Stomach (tissue), 9 donors: ENCODE results near the gene RPS14. TPM values are rescaled to one million over a fixed set of nuclear protein-coding genes. Genes with fewer than 3 reads are reported as not detected.
A peak's percentile ranks its signal among the peaks of the same experiment; 100 is the strongest.

Source experiments
- DNase-seq, 2 donors: peaks; one replicate each; pipeline versions ENCODE4 v3.0.0 to v3.0.0-alpha.2; 2013 to 2019
- H3K27ac ChIP-seq, 5 donors: fragments of 200-600 bp in 4 of 5; sonication (generic) in 4 of 5; one replicate each; pipeline ENCODE4 v1.5.1; 2013 to 2019; ENCODE audit warnings: mild to moderate bottlenecking in 1 of 5, moderate library complexity in 1 of 5
- H3K27me3 ChIP-seq, 3 donors: fragments of 200-600 bp; sonication (generic); one replicate each; pipeline ENCODE4 v1.5.1; 2017 to 2019; ENCODE audit warnings: mixed run types in 1 of 3
- H3K36me3 ChIP-seq, 4 donors: fragments of 200-600 bp; sonication (generic); 1 replicate in 3 of 4; 2 replicates in 1 of 4; pipeline ENCODE4 v1.5.1; 2016 to 2019
- H3K4me1 ChIP-seq, 4 donors: fragments of 200-600 bp; sonication (generic); one replicate each; pipeline ENCODE4 v1.5.1; 2016 to 2019
- H3K4me3 ChIP-seq, 4 donors: fragments of 200-600 bp; sonication (generic) in 3 of 4; one replicate each; pipeline ENCODE4 v1.5.1; 2016 to 2019; ENCODE audit warnings: mild to moderate bottlenecking in 1 of 4
- H3K9me3 ChIP-seq, 4 donors: fragments of 200-600 bp; sonication (generic); one replicate each; pipeline ENCODE4 v1.5.1; 2016 to 2019
- CTCF ChIP-seq, 7 experiments: fragments of 450-650 bp in 4 of 7; fragments of 200-600 bp in 3 of 7; sonication (generic) in 3 of 7; IDR thresholded peaks; one replicate each; pipeline ENCODE4 v1.5.1; 2016 to 2019; ENCODE audit warnings: antibody characterized with exemption in 7 of 7, control low read depth in 2 of 7, mild to moderate bottlenecking in 1 of 7
- EP300 ChIP-seq: sonication (generic); formaldehyde crosslinking; IDR thresholded peaks from one replicate; pipeline ENCODE4 v1.6.1; 2017; ENCODE audit warnings: antibody characterized with exemption
- POLR2A ChIP-seq, 4 donors: fragments of 450-650 bp; IDR thresholded peaks; one replicate each; pipeline ENCODE4 v1.6.1; 2016; ENCODE audit warnings: antibody characterized with exemption in 4 of 4, control low read depth in 2 of 4, mild to moderate bottlenecking in 1 of 4, moderate library complexity in 1 of 4
- POLR2AphosphoS5 ChIP-seq, 3 donors: sonication (generic); formaldehyde crosslinking; IDR thresholded peaks; one replicate each; pipeline ENCODE4 v1.6.1; 2016; ENCODE audit warnings: antibody characterized with exemption in 3 of 3
- WGBS, 5 donors: extraction: QIAGEN DNeasy Blood & Tissue Kit in 3 of 5; methylation state at CpG; one replicate each; pipeline versions ENCODE4 v1.1.5 to v1.1.7; 2013 to 2018; 5-methylcytosine and 5-hydroxymethylcytosine counted together
- intact Hi-C: fragments of 100-400 bp; cut with DNase I; formaldehyde crosslinking; loops from one replicate; pipeline ENCODE4 v1.15.1; 2023; ENCODE audit warnings: low total_unique reads
- polyA plus RNA-seq, 3 donors: library from polyadenylated mRNA; stranded (reverse); fragments of 200-250 nt; gene quantifications; one replicate each; pipeline ENCODE4 v1.2.3, GENCODE V29; 2013
- total RNA-seq, 5 donors: library from RNA; depleted of rRNA; stranded (reverse); fragments of >200 nt; gene quantifications; one replicate each; pipeline versions ENCODE4 v1.1.0 to v1.2.3, GENCODE V29; 2014 to 2016
- donor health status: healthy with polysubstance abuse.
- donor health status: Bipolar disorder and iron deficiency.
- donor health status: healthy.

RPS14 gene
- total and polyA plus RNA-seq, 8 donors = 899 to 6,427 (median 3,570) TPM

GRCh38 chr5:150446583-150446982 is 3.0 kb downstream of the RPS14 start:
- Histone ChIP-seq H3K27ac (no peak overlapping the region), H3K4me3 (no peak overlapping the region), H3K4me1 (peaks cover 12 to 39% (median 34%) of the 10 kb centered on the region in 4 donors), H3K9me3 (no peaks in the 10 kb centered on the region), H3K36me3 (peaks cover 44 to 64% (median 62%) of the 10 kb centered on the region in 4 donors), H3K27me3 (no peaks in the 10 kb centered on the region)
- no peak for TF ChIP-seq EP300
- TF ChIP-seq POLR2A (IDR thresholded peaks at IDR 0.05) = no peak
- TF ChIP-seq POLR2AphosphoS5 (IDR thresholded peaks at IDR 0.05) = no peak
- WGBS, 5 donors = 84 to 94% (median 89%) methylated on average over 6 of the region's 6 CpGs
- DNase-seq = no peak
- intact Hi-C loops = no loop called here

GRCh38 chr5:150446088-150446487 is 3.5 kb downstream of the RPS14 start:
- H3K4me1 ChIP-seq = peaks cover 12 to 39% (median 34%) of the 10 kb centered on the region in 4 donors
- DNase-seq = no peak
- TF ChIP-seq EP300 = no peak
- TF ChIP-seq POLR2A (IDR thresholded peaks at IDR 0.05) = no peak
- TF ChIP-seq POLR2AphosphoS5 (IDR thresholded peaks at IDR 0.05) = no peak
- TF ChIP-seq CTCF (IDR thresholded peaks at IDR 0.05) = no peak
- no peak overlapping the region for H3K4me3 ChIP-seq
- no peaks in the 10 kb centered on the region for H3K9me3 ChIP-seq
- H3K36me3 ChIP-seq = peaks cover 44 to 69% (median 66%) of the 10 kb centered on the region in 4 donors
- no peak overlapping the region for H3K27ac ChIP-seq
- 79 to 93% (median 85%) methylated on average over 2 of the region's 2 CpGs for WGBS, 5 donors
- intact Hi-C loops = no loop called here
- H3K27me3 ChIP-seq = no peaks in the 10 kb centered on the region

- Histone ChIP-seq H3K27ac (no peak overlapping the region), H3K4me1 (peaks cover 12 to 39% (median 32%) of the 10 kb centered on the region in 4 donors), H3K36me3 (peaks cover 44 to 70% (median 66%) of the 10 kb centered on the region in 4 donors), H3K27me3 (no peaks in the 10 kb centered on the region), H3K9me3 (no peaks in the 10 kb centered on the region), H3K4me3 (no peak overlapping the region)
- WGBS, 5 donors = 75 to 93% (median 85%) methylated on average over 9 of the region's 9 CpGs
- no peak for DNase-seq
- intact Hi-C loops = no loop called here
- no peak for TF ChIP-seq CTCF (IDR thresholded peaks at IDR 0.05)
- no peak for TF ChIP-seq POLR2AphosphoS5 (IDR thresholded peaks at IDR 0.05)
- TF ChIP-seq EP300 = no peak
- no peak for TF ChIP-seq POLR2A (IDR thresholded peaks at IDR 0.05)
Observed at GRCh38 chr5:150444770-150445169, 4.8 kb downstream of the RPS14 start.

- Histone ChIP-seq H3K27me3 (no peaks in the 10 kb centered on the region), H3K4me3 (no peak overlapping the region), H3K27ac (no peak overlapping the region), H3K9me3 (no peaks in the 10 kb centered on the region), H3K4me1 (peaks cover 7 to 34% (median 27%) of the 10 kb centered on the region in 4 donors), H3K36me3 (peaks cover 44 to 70% (median 66%) of the 10 kb centered on the region in 4 donors)
- intact Hi-C loops = no loop called here
- 69 to 77% (median 76%) methylated on average over 15 of the region's 15 CpGs for WGBS, 5 donors
- TF ChIP-seq POLR2AphosphoS5 (IDR thresholded peaks at IDR 0.05) = peak in 1 of 3 donors; percentile 5
- TF ChIP-seq EP300 = no peak
- DNase-seq = no peak
Observed at GRCh38 chr5:150443242-150444075, 6.1 kb downstream of the RPS14 start.

- Histone ChIP-seq H3K9me3 (no peaks in the 10 kb centered on the region), H3K27ac (no peak overlapping the region), H3K4me3 (no peak overlapping the region), H3K4me1 (peaks cover 0 to 26% (median 19%) of the 10 kb centered on the region in 4 donors), H3K36me3 (peaks cover 44 to 66% (median 63%) of the 10 kb centered on the region in 4 donors), H3K27me3 (no peaks in the 10 kb centered on the region)
- no peak for DNase-seq
- TF ChIP-seq POLR2A (IDR thresholded peaks at IDR 0.05) (no peak), POLR2AphosphoS5 (IDR thresholded peaks at IDR 0.05) (no peak), EP300 (no peak), CTCF (IDR thresholded peaks at IDR 0.05) (no peak)
- WGBS, 5 donors = 78 to 88% (median 83%) methylated on average over 6 of the region's 6 CpGs
- intact Hi-C loops = no loop called here
Observed at GRCh38 chr5:150442699-150443080, 6.8 kb downstream of the RPS14 start.
